NCI-H2081 (cell line): Measurements from ENCODE around the gene CCT8L2.
"Not testable (repeated sequence)": the region's sequence is repeated elsewhere in the genome, so short reads cannot be mapped to it uniquely, and the experiment has no call there.

Experiments used
- DNase-seq, 2 experiments: peaks; one replicate each; lab custom pipeline; 2025; lab: John Stamatoyannopoulos, UW

Gene CCT8L2

GRCh38 chr22:16594026-16594425 lies 1.4 kb upstream of the CCT8L2 start:
- DNase-seq = no peak

- DNase-seq = not testable (repeated sequence)
Measured at GRCh38 chr22:16592231-16592630, 379 bp downstream of the CCT8L2 start.

GRCh38 chr22:16591136-16591535 lies 1.5 kb downstream of the CCT8L2 start:
- DNase-seq = not testable (repeated sequence)

- no peak for DNase-seq
Measured at GRCh38 chr22:16586991-16587390, 5.6 kb downstream of the CCT8L2 start.

- DNase-seq = no peak
Measured at GRCh38 chr22:16586170-16586569, 6.4 kb downstream of the CCT8L2 start.

- not testable (repeated sequence) for DNase-seq
Measured at GRCh38 chr22:16580872-16581271, 11.7 kb downstream of the CCT8L2 start.

- not testable (repeated sequence) for DNase-seq
Measured at GRCh38 chr22:16569240-16569834, 23.3 kb downstream of the CCT8L2 start.

- no peak for DNase-seq
Measured at GRCh38 chr22:16568425-16568758, 24.2 kb downstream of the CCT8L2 start.

GRCh38 chr22:16567617-16568424 lies 24.8 kb downstream of the CCT8L2 start:
- DNase-seq = not testable (repeated sequence)

GRCh38 chr22:16566421-16567151 lies 26.0 kb downstream of the CCT8L2 start:
- DNase-seq = not testable (repeated sequence)

- not testable (repeated sequence) for DNase-seq
Measured at GRCh38 chr22:16565585-16566420, 26.8 kb downstream of the CCT8L2 start.

GRCh38 chr22:16564837-16565584 lies 27.6 kb downstream of the CCT8L2 start:
- DNase-seq = not testable (repeated sequence)

- no peak for DNase-seq
Measured at GRCh38 chr22:16563555-16564520, 28.8 kb downstream of the CCT8L2 start.

- no peak for DNase-seq
Measured at GRCh38 chr22:16562711-16563554, 29.7 kb downstream of the CCT8L2 start.

GRCh38 chr22:16561093-16561658 lies 31.4 kb downstream of the CCT8L2 start:
- not testable (repeated sequence) for DNase-seq

GRCh38 chr22:16560651-16561050 lies 32.0 kb downstream of the CCT8L2 start:
- DNase-seq = not testable (repeated sequence)

GRCh38 chr22:16559996-16560395 lies 32.6 kb downstream of the CCT8L2 start:
- DNase-seq = not testable (repeated sequence)

- DNase-seq = no peak
Measured at GRCh38 chr22:16559056-16559955, 33.3 kb downstream of the CCT8L2 start.
